HCT116 (cell line): ENCODE results near the gene LRP1. TPM values are rescaled to one million over a fixed set of nuclear protein-coding genes. Genes with fewer than 3 reads are reported as not detected.

Source experiments
- ATAC-seq: fragments of 200-7000 bp; cut with Tn5 transposase; 2 replicates; pipeline ENCODE4 v1.9.1; 2020; ENCODE audit warnings: mild to moderate bottlenecking, moderate library complexity
- BruUV-seq: library from RNA; stranded (reverse); fragments of 400-500 nt; replicated peaks from 2 replicates; lab custom pipeline; 2021; lab: Mats Ljungman, UMichigan
- CTCF ChIA-PET: fragments of 300-600 bp; sonication (Branson Sonifier 250); formaldehyde crosslinking; loops from one replicate; lab custom pipeline; 2021; ENCODE audit warnings: antibody characterized with exemption; lab: Charles Lee
- POLR2A ChIA-PET: fragments of 300-600, 350-600 bp; sonication (Branson Sonifier 250); formaldehyde crosslinking; loops from one replicate; lab custom pipeline; 2021; ENCODE audit warnings: antibody characterized with exemption; lab: Charles Lee
- RAD21 ChIA-PET, 2 experiments: fragments of 300-600 bp; sonication (Branson Sonifier 250); formaldehyde crosslinking; loops; one replicate each; lab custom pipeline; 2023; ENCODE audit warnings: low total read pairs in 2 of 2; ENCODE audit not compliant: uncharacterized antibody in 2 of 2, unreplicated experiment in 2 of 2, low non-redundant PET in 1 of 2; lab: Charles Lee
- DNase-seq: peaks from one replicate; pipeline ENCODE4 v3.0.0-alpha.2; 2010; ENCODE audit warnings: low read depth, low spot score
- H2AFZ ChIP-seq: fragments of 200-600 bp; shearing (Covaris generic), sonication (generic); 2 replicates; pipeline ENCODE4 v1.6.1; 2017; ENCODE audit warnings: low read depth, mixed run types, mixed read lengths, antibody characterized with exemption, low read length; ENCODE audit not compliant: poor library complexity, severe bottlenecking
- H3K27ac ChIP-seq: 2 replicates; pipeline ENCODE4 v1.5.1; 2012; ENCODE audit warnings: low read depth, low read length
- H3K27me3 ChIP-seq: fragments of 200-600 bp; sonication (generic); 2 replicates; pipeline ENCODE4 v1.6.1; 2016; ENCODE audit warnings: mixed run types, low read length, mixed read lengths; ENCODE audit not compliant: insufficient read depth
- H3K36me3 ChIP-seq, 2 experiments: fragments of 200-500 bp in 1 of 2; fragments of 200-600 bp in 1 of 2; sonication (Bioruptor generic) in 1 of 2; sonication (generic) in 1 of 2; 2 replicates each; pipeline versions ENCODE4 v1.5.1 to v1.6.1; 2014 to 2016; ENCODE audit warnings: low read length in 2 of 2, inconsistent platforms in 1 of 2, mixed read lengths in 1 of 2, mixed run types in 1 of 2; ENCODE audit not compliant: insufficient read depth in 2 of 2, control insufficient read depth in 1 of 2
- H3K4me1 ChIP-seq, 2 experiments: fragments of 200-600 bp in 1 of 2; sonication (generic) in 1 of 2; 2 replicates each; pipeline versions ENCODE4 v1.5.1 to v1.6.1; 2012 to 2017; ENCODE audit warnings: low read length in 2 of 2, inconsistent platforms in 1 of 2, mild to moderate bottlenecking in 1 of 2, mixed read lengths in 1 of 2, mixed run types in 1 of 2, moderate library complexity in 1 of 2; ENCODE audit not compliant: insufficient read depth in 2 of 2, control insufficient read depth in 1 of 2
- H3K4me2 ChIP-seq: fragments of 200-600 bp; sonication (generic); 2 replicates; pipeline ENCODE4 v1.6.1; 2017; ENCODE audit warnings: mixed run types, low read length, mixed read lengths
- H3K4me3 ChIP-seq, 2 experiments: fragments of 200-600 bp in 1 of 2; sonication (generic) in 1 of 2; replicated peaks in 1 of 2; 2 replicates each; pipeline ENCODE4 v1.5.1; 2011 to 2016; ENCODE audit warnings: low read length in 2 of 2, control low read depth in 1 of 2, low read depth in 1 of 2, mild to moderate bottlenecking in 1 of 2, mixed read lengths in 1 of 2, mixed run types in 1 of 2
- H3K79me2 ChIP-seq: fragments of 200-600 bp; sonication (generic); 2 replicates; pipeline ENCODE4 v1.6.1; 2017; ENCODE audit warnings: mild to moderate bottlenecking, mixed run types, low read length, moderate library complexity, mixed read lengths; ENCODE audit not compliant: insufficient read depth
- H3K9ac ChIP-seq: fragments of 200-600 bp; sonication (generic); 2 replicates; pipeline ENCODE4 v1.6.1; 2016; ENCODE audit warnings: low read length, mixed read lengths
- H3K9me2 ChIP-seq: fragments of 200-600 bp; sonication (generic), shearing (Covaris generic); 2 replicates; pipeline ENCODE4 v1.6.1; 2017; ENCODE audit warnings: mixed run types, mild to moderate bottlenecking, moderate library complexity; ENCODE audit not compliant: insufficient read depth
- H3K9me3 ChIP-seq, 2 experiments: fragments of 200-500 bp in 1 of 2; fragments of 200-600 bp in 1 of 2; sonication (Bioruptor generic) in 1 of 2; sonication (generic) in 1 of 2; 2 replicates each; pipeline ENCODE4 v1.6.1; 2014 to 2017; ENCODE audit warnings: low read length in 2 of 2, mixed read lengths in 2 of 2, inconsistent platforms in 1 of 2, low read depth in 1 of 2, mild to moderate bottlenecking in 1 of 2, mixed run types in 1 of 2, moderate library complexity in 1 of 2; ENCODE audit not compliant: control insufficient read depth in 1 of 2, insufficient read depth in 1 of 2
- H4K20me1 ChIP-seq: fragments of 200-600 bp; sonication (generic), shearing (Covaris generic); 2 replicates; pipeline ENCODE4 v1.6.1; 2017; ENCODE audit warnings: mixed run types, mild to moderate bottlenecking, moderate library complexity; ENCODE audit not compliant: insufficient read depth
- EZH2phosphoT487 ChIP-seq: fragments of 200-600 bp; IDR thresholded peaks from 2 replicates; pipeline ENCODE4 v1.6.1; 2018; ENCODE audit warnings: antibody characterized with exemption, borderline replicate concordance
- FOSL1 ChIP-seq: IDR thresholded peaks from 2 replicates; pipeline ENCODE4 v1.6.1; 2012; ENCODE audit warnings: low read depth
- POLR2A ChIP-seq: IDR thresholded peaks from 2 replicates; pipeline ENCODE4 v1.7.0; 2011; ENCODE audit warnings: borderline replicate concordance; ENCODE audit not compliant: insufficient read depth, insufficient read length; ENCODE audit errors: extremely low read depth
- intact Hi-C: fragments of 100-400 bp; cut with micrococcal nuclease; formaldehyde crosslinking; loops from 2 replicates; pipeline ENCODE4 v1.10.0; 2022
- total RNA-seq: library from RNA; stranded (reverse); gene quantifications from one replicate; pipeline ENCODE4 v1.2.1, GENCODE V29; 2021; ENCODE audit not compliant: unreplicated experiment
- TF ChIP-seq, protein P1 (sequence below): IDR thresholded peaks from 2 replicates; pipeline ENCODE4 v1.6.1; 2011; ENCODE audit warnings: mild to moderate bottlenecking, low read length, moderate library complexity; ENCODE audit not compliant: insufficient replicate concordance; ENCODE audit errors: extremely low read depth
- TF ChIP-seq, protein P2 (sequence below): IDR thresholded peaks from 2 replicates; pipeline ENCODE4 v1.6.1; 2012
- TF ChIP-seq, protein P3 (sequence below), 3 experiments: fragments of 200-600 bp in 1 of 3; sonication (generic) in 1 of 3; IDR thresholded peaks in 2 of 3; conservative IDR thresholded peaks in 1 of 3; 2 replicates each; pipeline ENCODE4 v1.5.1; 2012 to 2017; ENCODE audit warnings: low read depth in 2 of 3, low read length in 2 of 3, antibody characterized with exemption in 1 of 3, borderline replicate concordance in 1 of 3, control low read depth in 1 of 3, mild to moderate bottlenecking in 1 of 3, mixed read lengths in 1 of 3, mixed run types in 1 of 3, moderate library complexity in 1 of 3; ENCODE audit not compliant: insufficient read depth in 1 of 3

The LRP1 gene
- total RNA-seq, 1 experiment from 2014 or later, result 12.0 TPM

DNA sequence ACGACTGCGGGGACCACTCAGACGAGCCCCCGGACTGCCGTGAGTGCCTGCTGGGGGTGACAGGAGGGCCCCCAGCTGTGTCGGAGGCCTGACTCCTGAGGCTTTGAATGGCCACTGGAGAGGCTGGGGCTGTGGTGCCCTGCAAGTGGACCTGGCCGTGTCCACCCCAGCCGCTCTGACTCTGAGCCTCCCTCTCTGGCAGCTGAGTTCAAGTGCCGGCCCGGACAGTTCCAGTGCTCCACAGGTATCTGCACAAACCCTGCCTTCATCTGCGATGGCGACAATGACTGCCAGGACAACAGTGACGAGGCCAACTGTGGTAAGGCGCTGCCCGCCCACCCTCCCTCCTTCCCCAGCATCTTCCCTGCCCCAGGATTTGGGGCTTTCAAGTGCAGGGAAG, 72.2 kb downstream of the LRP1 start:
- Histone ChIP-seq H3K27ac (no peak overlapping the region), H3K4me1 (no peaks in the 10 kb centered on the region), H3K27me3 (no peaks in the 10 kb centered on the region), H3K4me3 (no peak overlapping the region), H3K4me2 (no peak overlapping the region), H3K36me3 (no peaks in the 10 kb centered on the region; a peak in 1 of 4 replicates), H4K20me1 (no peaks in the 10 kb centered on the region), H3K79me2 (no peaks in the 10 kb centered on the region), H3K9me2 (no peaks in the 10 kb centered on the region), H3K9ac (no peak overlapping the region), H2AFZ (no peak overlapping the region), H3K9me3 (no peaks in the 10 kb centered on the region)
- CTCF ChIA-PET, result no interaction called here
- DNase-seq (no peak), ATAC-seq (no peak)
- TF ChIP-seq, protein P1, sequence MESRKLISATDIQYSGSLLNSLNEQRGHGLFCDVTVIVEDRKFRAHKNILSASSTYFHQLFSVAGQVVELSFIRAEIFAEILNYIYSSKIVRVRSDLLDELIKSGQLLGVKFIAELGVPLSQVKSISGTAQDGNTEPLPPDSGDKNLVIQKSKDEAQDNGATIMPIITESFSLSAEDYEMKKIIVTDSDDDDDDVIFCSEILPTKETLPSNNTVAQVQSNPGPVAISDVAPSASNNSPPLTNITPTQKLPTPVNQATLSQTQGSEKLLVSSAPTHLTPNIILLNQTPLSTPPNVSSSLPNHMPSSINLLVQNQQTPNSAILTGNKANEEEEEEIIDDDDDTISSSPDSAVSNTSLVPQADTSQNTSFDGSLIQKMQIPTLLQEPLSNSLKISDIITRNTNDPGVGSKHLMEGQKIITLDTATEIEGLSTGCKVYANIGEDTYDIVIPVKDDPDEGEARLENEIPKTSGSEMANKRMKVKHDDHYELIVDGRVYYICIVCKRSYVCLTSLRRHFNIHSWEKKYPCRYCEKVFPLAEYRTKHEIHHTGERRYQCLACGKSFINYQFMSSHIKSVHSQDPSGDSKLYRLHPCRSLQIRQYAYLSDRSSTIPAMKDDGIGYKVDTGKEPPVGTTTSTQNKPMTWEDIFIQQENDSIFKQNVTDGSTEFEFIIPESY, result no peak
- TF ChIP-seq, protein P2, sequence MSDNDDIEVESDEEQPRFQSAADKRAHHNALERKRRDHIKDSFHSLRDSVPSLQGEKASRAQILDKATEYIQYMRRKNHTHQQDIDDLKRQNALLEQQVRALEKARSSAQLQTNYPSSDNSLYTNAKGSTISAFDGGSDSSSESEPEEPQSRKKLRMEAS, result no peak
- RAD21 ChIA-PET, result no interaction called here
- no TSS peak for BruUV-seq
- POLR2A ChIA-PET, result no interaction called here
- intact Hi-C loops, result no loop called here

DNA sequence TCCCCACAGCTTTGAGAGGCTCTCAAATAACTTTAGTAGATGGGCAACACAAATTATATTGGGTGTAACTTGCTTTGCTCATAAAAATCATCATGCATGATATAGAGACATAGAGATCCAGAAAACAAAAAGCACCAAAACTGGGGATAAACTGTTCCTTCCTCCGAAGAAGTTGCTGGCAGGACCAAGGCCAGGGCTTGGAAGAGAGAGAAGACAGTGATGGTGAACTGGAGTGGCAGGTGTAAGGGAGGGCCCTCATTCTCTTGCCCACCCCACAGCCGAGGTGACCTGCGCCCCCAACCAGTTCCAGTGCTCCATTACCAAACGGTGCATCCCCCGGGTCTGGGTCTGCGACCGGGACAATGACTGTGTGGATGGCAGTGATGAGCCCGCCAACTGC, 72.9 kb downstream of the LRP1 start:
- H3K27me3 ChIP-seq, result no peaks in the 10 kb centered on the region
- H3K27ac ChIP-seq, result no peak overlapping the region
- ChIA-PET CTCF (no interaction called here), POLR2A (no interaction called here), RAD21 (no interaction called here)
- H3K4me2 ChIP-seq, result no peak overlapping the region
- no peak for ATAC-seq
- H3K4me1 ChIP-seq, result no peaks in the 10 kb centered on the region
- TF ChIP-seq, protein P2, result no peak
- TF ChIP-seq, protein P3, sequence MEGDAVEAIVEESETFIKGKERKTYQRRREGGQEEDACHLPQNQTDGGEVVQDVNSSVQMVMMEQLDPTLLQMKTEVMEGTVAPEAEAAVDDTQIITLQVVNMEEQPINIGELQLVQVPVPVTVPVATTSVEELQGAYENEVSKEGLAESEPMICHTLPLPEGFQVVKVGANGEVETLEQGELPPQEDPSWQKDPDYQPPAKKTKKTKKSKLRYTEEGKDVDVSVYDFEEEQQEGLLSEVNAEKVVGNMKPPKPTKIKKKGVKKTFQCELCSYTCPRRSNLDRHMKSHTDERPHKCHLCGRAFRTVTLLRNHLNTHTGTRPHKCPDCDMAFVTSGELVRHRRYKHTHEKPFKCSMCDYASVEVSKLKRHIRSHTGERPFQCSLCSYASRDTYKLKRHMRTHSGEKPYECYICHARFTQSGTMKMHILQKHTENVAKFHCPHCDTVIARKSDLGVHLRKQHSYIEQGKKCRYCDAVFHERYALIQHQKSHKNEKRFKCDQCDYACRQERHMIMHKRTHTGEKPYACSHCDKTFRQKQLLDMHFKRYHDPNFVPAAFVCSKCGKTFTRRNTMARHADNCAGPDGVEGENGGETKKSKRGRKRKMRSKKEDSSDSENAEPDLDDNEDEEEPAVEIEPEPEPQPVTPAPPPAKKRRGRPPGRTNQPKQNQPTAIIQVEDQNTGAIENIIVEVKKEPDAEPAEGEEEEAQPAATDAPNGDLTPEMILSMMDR (IDR thresholded peaks at IDR 0.05 in 2 of 3, conservative IDR thresholded peaks at IDR 0.05 in 1 of 3; ENCODE audit: borderline replicate concordance in 1 of 3, insufficient read depth in 1 of 3, low read depth in 2 of 3, low read length in 2 of 3), result no peak
- TF ChIP-seq POLR2A (no peak), EZH2phosphoT487 (no peak), FOSL1 (no peak)
- TF ChIP-seq, protein P1, result no peak
- no peaks in the 10 kb centered on the region; a peak in 1 of 4 replicates for H3K36me3 ChIP-seq
- no peaks in the 10 kb centered on the region for H3K79me2 ChIP-seq
- no peak overlapping the region for H3K9ac ChIP-seq
- no TSS peak for BruUV-seq
- H2AFZ ChIP-seq, result no peak overlapping the region
- no peaks in the 10 kb centered on the region for H3K9me2 ChIP-seq
- no peaks in the 10 kb centered on the region for H4K20me1 ChIP-seq
- H3K9me3 ChIP-seq, result no peaks in the 10 kb centered on the region
- H3K4me3 ChIP-seq, result no peak overlapping the region
- no peak for DNase-seq
- intact Hi-C loops, result no loop called here
